Fibroblast of the conjunctiva (primary cell): Measurements from ENCODE around the gene GP5.
A peak's percentile ranks its signal among the peaks of the same experiment; 100 is the strongest.

Experiments used
- DNase-seq: peaks from one replicate; pipeline ENCODE4 v3.0.0-alpha.2; 2010; ENCODE audit warnings: low read depth

The GP5 gene

GRCh38 chr3:194399166-194399565, at the start of gene GP5:
Gene GP5 (minus strand): TSS chr3:194399266. CDS start chr3:194398282, 984 bp downstream.
- no peak for DNase-seq

GRCh38 chr3:194447657-194448056, 48.6 kb upstream of the GP5 start:
- no peak for DNase-seq

GRCh38 chr3:194447161-194447560, 48.1 kb upstream of the GP5 start:
- no peak for DNase-seq

- no peak for DNase-seq
These were observed 47.7 kb upstream of the GP5 start for GRCh38 chr3:194446754-194447153.

- no peak for DNase-seq
These were observed 47.1 kb upstream of the GP5 start for GRCh38 chr3:194446172-194446571.

GRCh38 chr3:194443901-194444300, 44.8 kb upstream of the GP5 start:
- peak; percentile 22 for DNase-seq

GRCh38 chr3:194440756-194441155, 41.7 kb upstream of the GP5 start:
- no peak for DNase-seq

GRCh38 chr3:194439881-194440550, 41.0 kb upstream of the GP5 start:
- no peak for DNase-seq

- no peak for DNase-seq
These were observed 35.4 kb upstream of the GP5 start for GRCh38 chr3:194434503-194434902.

- no peak for DNase-seq
These were observed 32.5 kb upstream of the GP5 start for GRCh38 chr3:194431554-194431953.

- DNase-seq = no peak
These were observed 26.3 kb upstream of the GP5 start for GRCh38 chr3:194425399-194425798.

- DNase-seq = no peak
These were observed 25.9 kb upstream of the GP5 start for GRCh38 chr3:194424953-194425352.

- DNase-seq = no peak
These were observed 25.3 kb upstream of the GP5 start for GRCh38 chr3:194424373-194424772.

- no peak for DNase-seq
These were observed 24.3 kb upstream of the GP5 start for GRCh38 chr3:194423317-194423716.

GRCh38 chr3:194422188-194422587, 23.1 kb upstream of the GP5 start:
- no peak for DNase-seq

GRCh38 chr3:194418671-194419070, 19.6 kb upstream of the GP5 start:
- no peak for DNase-seq

GRCh38 chr3:194407423-194407822, 8.4 kb upstream of the GP5 start:
- DNase-seq = no peak

- no peak for DNase-seq
These were observed 6.7 kb upstream of the GP5 start for GRCh38 chr3:194405766-194406165.

- DNase-seq = peak; percentile 53
These were observed 5.5 kb upstream of the GP5 start for GRCh38 chr3:194404365-194405140.

GRCh38 chr3:194401868-194402329, 2.8 kb upstream of the GP5 start:
- DNase-seq = no peak

- DNase-seq = no peak
These were observed 2.3 kb upstream of the GP5 start for GRCh38 chr3:194401346-194401745.

GRCh38 chr3:194399874-194400411, 877 bp upstream of the GP5 start:
- DNase-seq = no peak

GRCh38 chr3:194397757-194398312, 1.2 kb downstream of the GP5 start:
- DNase-seq = no peak
